GM23338 (cell line): ENCODE results near the gene SPINT1. TPM values are rescaled to one million over a fixed set of nuclear protein-coding genes. Genes with fewer than 3 reads are reported as not detected.

Source experiments
- ATAC-seq: fragments of 200-7000 bp; cut with Tn5 transposase; 3 replicates; pipeline ENCODE4 v1.9.1; 2020
- DNase-seq: peaks from one replicate; pipeline ENCODE4 v3.0.0-alpha.2; 2015; ENCODE audit warnings: low spot score
- H2AFZ ChIP-seq: fragments of 200-600 bp; sonication (generic); 2 replicates; pipeline ENCODE4 v1.8.0; 2016; ENCODE audit warnings: antibody characterized with exemption, mild to moderate bottlenecking, moderate library complexity
- H3F3A ChIP-seq: fragments of 200-600 bp; sonication (generic); replicated peaks from 2 replicates; pipeline ENCODE4 v1.8.0; 2017; ENCODE audit warnings: antibody characterized with exemption, mixed run types, low read depth
- H3K27ac ChIP-seq: fragments of 200-600 bp; sonication (generic); 2 replicates; pipeline ENCODE4 v1.6.1; 2016; ENCODE audit warnings: low read depth
- H3K27me3 ChIP-seq: fragments of 200-600 bp; sonication (generic); 2 replicates; pipeline ENCODE4 v1.8.0; 2016; ENCODE audit warnings: mild to moderate bottlenecking, mixed run types, moderate library complexity; ENCODE audit not compliant: insufficient read depth
- H3K36me3 ChIP-seq: fragments of 200-600 bp; sonication (generic); 2 replicates; pipeline ENCODE4 v1.8.0; 2016; ENCODE audit warnings: mild to moderate bottlenecking; ENCODE audit not compliant: insufficient read depth
- H3K4me1 ChIP-seq: fragments of 200-600 bp; sonication (generic); 2 replicates; pipeline ENCODE4 v1.8.0; 2016; ENCODE audit warnings: mild to moderate bottlenecking, moderate library complexity; ENCODE audit not compliant: insufficient read depth
- H3K4me2 ChIP-seq: fragments of 200-600 bp; sonication (generic); 2 replicates; pipeline ENCODE4 v1.7.1; 2017; ENCODE audit warnings: mixed run types
- H3K4me3 ChIP-seq: fragments of 200-600 bp; sonication (generic); 2 replicates; pipeline ENCODE4 v1.6.1; 2016; ENCODE audit warnings: mixed run types
- H3K79me2 ChIP-seq: fragments of 200-600 bp; sonication (generic); replicated peaks from 2 replicates; pipeline ENCODE4 v1.8.0; 2017; ENCODE audit warnings: mild to moderate bottlenecking; ENCODE audit not compliant: insufficient read depth
- H3K9me2 ChIP-seq: fragments of 200-600 bp; sonication (generic); 2 replicates; pipeline ENCODE4 v1.8.0; 2017; ENCODE audit not compliant: insufficient read depth
- H4K20me1 ChIP-seq: fragments of 200-600 bp; sonication (generic); replicated peaks from 2 replicates; pipeline ENCODE4 v1.8.0; 2017; ENCODE audit warnings: mild to moderate bottlenecking; ENCODE audit not compliant: insufficient read depth
- H3K27ac Mint-ChIP-seq: 2 replicates; pipeline ENCODE4 v1.8.0; 2020; ENCODE audit warnings: inconsistent platforms, mild to moderate bottlenecking, moderate library complexity, mixed read lengths
- H3K27me3 Mint-ChIP-seq: 3 replicates; pipeline ENCODE4 v1.8.0; 2022; ENCODE audit warnings: low read depth, mild to moderate bottlenecking, moderate library complexity, mixed read lengths, inconsistent platforms; ENCODE audit not compliant: insufficient read depth, poor library complexity
- H3K36me3 Mint-ChIP-seq: 3 replicates; pipeline ENCODE4 v1.8.0; 2021; ENCODE audit warnings: low read depth, mild to moderate bottlenecking, inconsistent platforms, moderate library complexity, mixed read lengths
- H3K4me1 Mint-ChIP-seq: 3 replicates; pipeline ENCODE4 v1.8.0; 2020; ENCODE audit warnings: mild to moderate bottlenecking, inconsistent platforms, mixed read lengths
- H3K4me3 Mint-ChIP-seq: 3 replicates; pipeline ENCODE4 v1.8.0; 2021; ENCODE audit warnings: moderate library complexity, mild to moderate bottlenecking, inconsistent platforms, mixed read lengths
- H3K9me3 Mint-ChIP-seq: 3 replicates; pipeline ENCODE4 v1.8.0; 2020; ENCODE audit warnings: moderate library complexity, mild to moderate bottlenecking, inconsistent platforms, mixed read lengths
- CREB1 ChIP-seq: fragments of 250-450 bp; sonication (Bioruptor Pico); IDR thresholded peaks from 2 replicates; pipeline ENCODE4 v1.5.0; 2020; ENCODE audit warnings: low read depth, mild to moderate bottlenecking, moderate library complexity
- EZH2 ChIP-seq: fragments of 200-600 bp; sonication (generic); IDR thresholded peaks from one replicate; pipeline ENCODE4 v1.8.0; 2017; ENCODE audit warnings: antibody characterized with exemption, mild to moderate bottlenecking, low read depth; ENCODE audit not compliant: unreplicated experiment
- EZH2phosphoT487 ChIP-seq: fragments of 200-600 bp; sonication (generic); IDR thresholded peaks from one replicate; pipeline ENCODE4 v1.8.1; 2018; ENCODE audit warnings: antibody characterized with exemption; ENCODE audit not compliant: unreplicated experiment
- JUNB ChIP-seq: IDR thresholded peaks from one replicate; pipeline ENCODE4 v1.6.1; 2016; ENCODE audit warnings: antibody characterized with exemption; ENCODE audit not compliant: unreplicated experiment
- NANOG ChIP-seq: IDR thresholded peaks from 2 replicates; pipeline ENCODE4 v1.6.1; 2016; ENCODE audit warnings: antibody characterized with exemption, borderline replicate concordance
- POLR2AphosphoS5 ChIP-seq: IDR thresholded peaks from 2 replicates; pipeline ENCODE4 v1.6.1; 2016; ENCODE audit warnings: antibody characterized with exemption, low read depth
- STAT1 ChIP-seq: IDR thresholded peaks from one replicate; pipeline ENCODE4 v1.6.1; 2016; ENCODE audit warnings: antibody characterized with exemption; ENCODE audit not compliant: unreplicated experiment
- ZNF114 ChIP-seq: fragments of 250-450 bp; sonication (Bioruptor Pico); IDR thresholded peaks from 2 replicates; pipeline ENCODE4 v1.5.0; 2020; ENCODE audit warnings: mild to moderate bottlenecking, moderate library complexity
- ZNF331 ChIP-seq: fragments of 250-450 bp; sonication (Bioruptor Pico); IDR thresholded peaks from 2 replicates; pipeline ENCODE4 v1.5.0; 2020; ENCODE audit warnings: low read depth, mild to moderate bottlenecking, moderate library complexity
- polyA plus RNA-seq: library from polyadenylated mRNA; unstranded; fragments of >200 nt; fragmentation: Nextera tagmentation; extraction: Ambion mirVana; gene quantifications from 2 replicates; pipeline ENCODE4 v1.2.1, GENCODE V29; 2016
- total RNA-seq: library from RNA; depleted of rRNA; stranded (reverse); fragments of >200 nt; shearing (Covaris generic); gene quantifications from 2 replicates; pipeline ENCODE4 v1.2.3, GENCODE V29; 2014
- TF ChIP-seq, protein P1 (sequence below), 2 experiments: fragments of 200-600 bp in 1 of 2; sonication (generic) in 1 of 2; conservative IDR thresholded peaks; 2 replicates each; pipeline versions ENCODE4 v1.5.1 to v1.6.1; 2016 to 2017; ENCODE audit warnings: antibody characterized with exemption in 2 of 2, low read depth in 2 of 2, mild to moderate bottlenecking in 2 of 2, moderate library complexity in 1 of 2
- TF ChIP-seq, protein P2 (sequence below): IDR thresholded peaks from 2 replicates; pipeline ENCODE4 v1.6.1; 2016; ENCODE audit warnings: antibody characterized with exemption
- TF ChIP-seq, protein P3 (sequence below): IDR thresholded peaks from one replicate; pipeline ENCODE4 v1.6.1; 2018; ENCODE audit warnings: antibody characterized with exemption; ENCODE audit not compliant: unreplicated experiment
- TF ChIP-seq, protein P4 (sequence below): fragments of 250-450 bp; sonication (Bioruptor Pico); IDR thresholded peaks from 2 replicates; pipeline ENCODE4 v1.5.0; 2020; ENCODE audit warnings: mild to moderate bottlenecking, moderate library complexity

The SPINT1 gene
- total and polyA plus RNA-seq, 2 experiments from 2014 or later: 41.3 to 253 TPM

DNA sequence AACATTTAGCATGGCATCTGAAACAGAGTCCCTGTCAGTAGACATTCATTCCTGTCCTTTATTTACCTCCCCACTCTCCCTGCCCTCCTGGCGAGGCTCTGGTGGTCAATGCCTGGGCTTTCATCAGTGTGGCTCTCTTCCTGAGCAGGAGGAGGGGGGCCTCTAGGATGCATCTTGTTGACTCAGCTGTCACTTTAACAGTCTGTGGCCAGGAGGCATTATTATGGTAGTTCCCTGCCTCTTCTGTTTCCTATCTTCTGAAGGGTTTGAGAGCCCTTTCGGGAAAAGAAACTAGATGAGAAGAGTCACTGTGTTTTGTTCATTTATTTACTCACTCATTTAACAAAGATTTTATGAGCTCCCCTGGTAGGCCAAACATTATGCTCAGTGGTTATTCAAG lies 13.0 kb upstream of the SPINT1 start:
- Histone ChIP-seq H3K27me3 (no peaks in the 10 kb centered on the region), H3K36me3 (no peaks in the 10 kb centered on the region), H3K27ac (no peak overlapping the region), H4K20me1 (no peaks in the 10 kb centered on the region), H2AFZ (peak overlapping the region; percentile 47; the same call in 1 of the 2 replicates), H3K4me3 (no peak overlapping the region), H3K4me2 (peak overlapping the region; percentile 29; the same call in 1 of the 2 replicates), H3K9me2 (no peaks in the 10 kb centered on the region), H3K79me2 (no peaks in the 10 kb centered on the region), H3K4me1 (no peaks in the 10 kb centered on the region), H3F3A (no peaks in the 10 kb centered on the region)
- Mint-ChIP-seq H3K9me3 (no peaks in the 10 kb centered on the region), H3K36me3 (no peaks in the 10 kb centered on the region; the same call in 2 of the 3 replicates), H3K4me3 (no peak overlapping the region), H3K27ac (no peak overlapping the region), H3K27me3 (no peaks in the 10 kb centered on the region), H3K4me1 (peaks cover 6% of the 10 kb centered on the region; the same call in 2 of the 3 replicates)
- DNase-seq: no peak
- ATAC-seq: peak; percentile 61
- TF ChIP-seq NANOG (no peak), EZH2phosphoT487 (no peak), ZNF114 (CRISPR knock-in tag) (no peak), JUNB (no peak), EZH2 (no peak), ZNF331 (CRISPR knock-in tag) (no peak), STAT1 (no peak), POLR2AphosphoS5 (no peak), CREB1 (CRISPR knock-in tag) (no peak)
- TF ChIP-seq, protein P1, sequence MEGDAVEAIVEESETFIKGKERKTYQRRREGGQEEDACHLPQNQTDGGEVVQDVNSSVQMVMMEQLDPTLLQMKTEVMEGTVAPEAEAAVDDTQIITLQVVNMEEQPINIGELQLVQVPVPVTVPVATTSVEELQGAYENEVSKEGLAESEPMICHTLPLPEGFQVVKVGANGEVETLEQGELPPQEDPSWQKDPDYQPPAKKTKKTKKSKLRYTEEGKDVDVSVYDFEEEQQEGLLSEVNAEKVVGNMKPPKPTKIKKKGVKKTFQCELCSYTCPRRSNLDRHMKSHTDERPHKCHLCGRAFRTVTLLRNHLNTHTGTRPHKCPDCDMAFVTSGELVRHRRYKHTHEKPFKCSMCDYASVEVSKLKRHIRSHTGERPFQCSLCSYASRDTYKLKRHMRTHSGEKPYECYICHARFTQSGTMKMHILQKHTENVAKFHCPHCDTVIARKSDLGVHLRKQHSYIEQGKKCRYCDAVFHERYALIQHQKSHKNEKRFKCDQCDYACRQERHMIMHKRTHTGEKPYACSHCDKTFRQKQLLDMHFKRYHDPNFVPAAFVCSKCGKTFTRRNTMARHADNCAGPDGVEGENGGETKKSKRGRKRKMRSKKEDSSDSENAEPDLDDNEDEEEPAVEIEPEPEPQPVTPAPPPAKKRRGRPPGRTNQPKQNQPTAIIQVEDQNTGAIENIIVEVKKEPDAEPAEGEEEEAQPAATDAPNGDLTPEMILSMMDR (conservative IDR thresholded peaks at IDR 0.05; ENCODE audit: low read depth in 2 of 2): no peak
- TF ChIP-seq, protein P2, sequence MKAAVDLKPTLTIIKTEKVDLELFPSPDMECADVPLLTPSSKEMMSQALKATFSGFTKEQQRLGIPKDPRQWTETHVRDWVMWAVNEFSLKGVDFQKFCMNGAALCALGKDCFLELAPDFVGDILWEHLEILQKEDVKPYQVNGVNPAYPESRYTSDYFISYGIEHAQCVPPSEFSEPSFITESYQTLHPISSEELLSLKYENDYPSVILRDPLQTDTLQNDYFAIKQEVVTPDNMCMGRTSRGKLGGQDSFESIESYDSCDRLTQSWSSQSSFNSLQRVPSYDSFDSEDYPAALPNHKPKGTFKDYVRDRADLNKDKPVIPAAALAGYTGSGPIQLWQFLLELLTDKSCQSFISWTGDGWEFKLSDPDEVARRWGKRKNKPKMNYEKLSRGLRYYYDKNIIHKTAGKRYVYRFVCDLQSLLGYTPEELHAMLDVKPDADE: no peak
- TF ChIP-seq, protein P3, sequence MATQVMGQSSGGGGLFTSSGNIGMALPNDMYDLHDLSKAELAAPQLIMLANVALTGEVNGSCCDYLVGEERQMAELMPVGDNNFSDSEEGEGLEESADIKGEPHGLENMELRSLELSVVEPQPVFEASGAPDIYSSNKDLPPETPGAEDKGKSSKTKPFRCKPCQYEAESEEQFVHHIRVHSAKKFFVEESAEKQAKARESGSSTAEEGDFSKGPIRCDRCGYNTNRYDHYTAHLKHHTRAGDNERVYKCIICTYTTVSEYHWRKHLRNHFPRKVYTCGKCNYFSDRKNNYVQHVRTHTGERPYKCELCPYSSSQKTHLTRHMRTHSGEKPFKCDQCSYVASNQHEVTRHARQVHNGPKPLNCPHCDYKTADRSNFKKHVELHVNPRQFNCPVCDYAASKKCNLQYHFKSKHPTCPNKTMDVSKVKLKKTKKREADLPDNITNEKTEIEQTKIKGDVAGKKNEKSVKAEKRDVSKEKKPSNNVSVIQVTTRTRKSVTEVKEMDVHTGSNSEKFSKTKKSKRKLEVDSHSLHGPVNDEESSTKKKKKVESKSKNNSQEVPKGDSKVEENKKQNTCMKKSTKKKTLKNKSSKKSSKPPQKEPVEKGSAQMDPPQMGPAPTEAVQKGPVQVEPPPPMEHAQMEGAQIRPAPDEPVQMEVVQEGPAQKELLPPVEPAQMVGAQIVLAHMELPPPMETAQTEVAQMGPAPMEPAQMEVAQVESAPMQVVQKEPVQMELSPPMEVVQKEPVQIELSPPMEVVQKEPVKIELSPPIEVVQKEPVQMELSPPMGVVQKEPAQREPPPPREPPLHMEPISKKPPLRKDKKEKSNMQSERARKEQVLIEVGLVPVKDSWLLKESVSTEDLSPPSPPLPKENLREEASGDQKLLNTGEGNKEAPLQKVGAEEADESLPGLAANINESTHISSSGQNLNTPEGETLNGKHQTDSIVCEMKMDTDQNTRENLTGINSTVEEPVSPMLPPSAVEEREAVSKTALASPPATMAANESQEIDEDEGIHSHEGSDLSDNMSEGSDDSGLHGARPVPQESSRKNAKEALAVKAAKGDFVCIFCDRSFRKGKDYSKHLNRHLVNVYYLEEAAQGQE: no peak
- TF ChIP-seq, protein P4, sequence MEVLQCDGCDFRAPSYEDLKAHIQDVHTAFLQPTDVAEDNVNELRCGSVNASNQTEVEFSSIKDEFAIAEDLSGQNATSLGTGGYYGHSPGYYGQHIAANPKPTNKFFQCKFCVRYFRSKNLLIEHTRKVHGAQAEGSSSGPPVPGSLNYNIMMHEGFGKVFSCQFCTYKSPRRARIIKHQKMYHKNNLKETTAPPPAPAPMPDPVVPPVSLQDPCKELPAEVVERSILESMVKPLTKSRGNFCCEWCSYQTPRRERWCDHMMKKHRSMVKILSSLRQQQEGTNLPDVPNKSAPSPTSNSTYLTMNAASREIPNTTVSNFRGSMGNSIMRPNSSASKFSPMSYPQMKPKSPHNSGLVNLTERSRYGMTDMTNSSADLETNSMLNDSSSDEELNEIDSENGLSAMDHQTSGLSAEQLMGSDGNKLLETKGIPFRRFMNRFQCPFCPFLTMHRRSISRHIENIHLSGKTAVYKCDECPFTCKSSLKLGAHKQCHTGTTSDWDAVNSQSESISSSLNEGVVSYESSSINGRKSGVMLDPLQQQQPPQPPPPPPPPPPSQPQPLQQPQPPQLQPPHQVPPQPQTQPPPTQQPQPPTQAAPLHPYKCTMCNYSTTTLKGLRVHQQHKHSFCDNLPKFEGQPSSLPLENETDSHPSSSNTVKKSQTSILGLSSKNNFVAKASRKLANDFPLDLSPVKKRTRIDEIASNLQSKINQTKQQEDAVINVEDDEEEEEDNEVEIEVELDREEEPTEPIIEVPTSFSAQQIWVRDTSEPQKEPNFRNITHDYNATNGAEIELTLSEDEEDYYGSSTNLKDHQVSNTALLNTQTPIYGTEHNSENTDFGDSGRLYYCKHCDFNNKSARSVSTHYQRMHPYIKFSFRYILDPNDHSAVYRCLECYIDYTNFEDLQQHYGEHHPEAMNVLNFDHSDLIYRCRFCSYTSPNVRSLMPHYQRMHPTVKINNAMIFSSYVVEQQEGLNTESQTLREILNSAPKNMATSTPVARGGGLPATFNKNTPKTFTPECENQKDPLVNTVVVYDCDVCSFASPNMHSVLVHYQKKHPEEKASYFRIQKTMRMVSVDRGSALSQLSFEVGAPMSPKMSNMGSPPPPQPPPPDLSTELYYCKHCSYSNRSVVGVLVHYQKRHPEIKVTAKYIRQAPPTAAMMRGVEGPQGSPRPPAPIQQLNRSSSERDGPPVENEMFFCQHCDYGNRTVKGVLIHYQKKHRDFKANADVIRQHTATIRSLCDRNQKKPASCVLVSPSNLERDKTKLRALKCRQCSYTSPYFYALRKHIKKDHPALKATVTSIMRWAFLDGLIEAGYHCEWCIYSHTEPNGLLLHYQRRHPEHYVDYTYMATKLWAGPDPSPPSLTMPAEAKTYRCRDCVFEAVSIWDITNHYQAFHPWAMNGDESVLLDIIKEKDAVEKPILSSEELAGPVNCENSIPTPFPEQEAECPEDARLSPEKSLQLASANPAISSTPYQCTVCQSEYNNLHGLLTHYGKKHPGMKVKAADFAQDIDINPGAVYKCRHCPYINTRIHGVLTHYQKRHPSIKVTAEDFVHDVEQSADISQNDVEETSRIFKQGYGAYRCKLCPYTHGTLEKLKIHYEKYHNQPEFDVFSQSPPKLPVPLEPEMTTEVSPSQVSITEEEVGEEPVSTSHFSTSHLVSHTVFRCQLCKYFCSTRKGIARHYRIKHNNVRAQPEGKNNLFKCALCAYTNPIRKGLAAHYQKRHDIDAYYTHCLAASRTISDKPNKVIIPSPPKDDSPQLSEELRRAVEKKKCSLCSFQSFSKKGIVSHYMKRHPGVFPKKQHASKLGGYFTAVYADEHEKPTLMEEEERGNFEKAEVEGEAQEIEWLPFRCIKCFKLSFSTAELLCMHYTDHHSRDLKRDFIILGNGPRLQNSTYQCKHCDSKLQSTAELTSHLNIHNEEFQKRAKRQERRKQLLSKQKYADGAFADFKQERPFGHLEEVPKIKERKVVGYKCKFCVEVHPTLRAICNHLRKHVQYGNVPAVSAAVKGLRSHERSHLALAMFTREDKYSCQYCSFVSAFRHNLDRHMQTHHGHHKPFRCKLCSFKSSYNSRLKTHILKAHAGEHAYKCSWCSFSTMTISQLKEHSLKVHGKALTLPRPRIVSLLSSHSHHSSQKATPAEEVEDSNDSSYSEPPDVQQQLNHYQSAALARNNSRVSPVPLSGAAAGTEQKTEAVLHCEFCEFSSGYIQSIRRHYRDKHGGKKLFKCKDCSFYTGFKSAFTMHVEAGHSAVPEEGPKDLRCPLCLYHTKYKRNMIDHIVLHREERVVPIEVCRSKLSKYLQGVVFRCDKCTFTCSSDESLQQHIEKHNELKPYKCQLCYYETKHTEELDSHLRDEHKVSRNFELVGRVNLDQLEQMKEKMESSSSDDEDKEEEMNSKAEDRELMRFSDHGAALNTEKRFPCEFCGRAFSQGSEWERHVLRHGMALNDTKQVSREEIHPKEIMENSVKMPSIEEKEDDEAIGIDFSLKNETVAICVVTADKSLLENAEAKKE (CRISPR knock-in tag): no peak
